OCI-LY3 (cell line): ENCODE data around the gene ZNF699.

Source experiments
- H2AFZ ChIP-seq: fragments of 200-600, 300-600 bp; shearing (Covaris generic); 2 replicates; pipeline ENCODE4 v1.6.0; 2014; ENCODE audit warnings: antibody characterized with exemption, low read depth, low read length
- H3K27ac ChIP-seq: fragments of 200-600, 300-600 bp; sonication (generic); 2 replicates; pipeline ENCODE4 v1.5.1; 2014; ENCODE audit warnings: mild to moderate bottlenecking, low read length, moderate library complexity, mixed read lengths
- H3K27me3 ChIP-seq: fragments of 200-600, 300-600 bp; sonication (generic); 2 replicates; pipeline ENCODE4 v1.6.1; 2014; ENCODE audit warnings: low read depth, low read length, mixed read lengths
- H3K36me3 ChIP-seq: fragments of 200-600, 300-600 bp; sonication (generic); replicated peaks from 2 replicates; pipeline ENCODE3; 2014; ENCODE audit warnings: low read depth, low read length, mixed read lengths
- H3K4me1 ChIP-seq: fragments of 300-600, 200-600 bp; sonication (generic); 2 replicates; pipeline ENCODE4 v1.6.1; 2014; ENCODE audit warnings: low read length, mixed read lengths
- H3K4me2 ChIP-seq: fragments of 200-600, 300-600 bp; sonication (generic); 2 replicates; pipeline ENCODE4 v1.6.1; 2014; ENCODE audit warnings: low read length, mixed read lengths
- H3K4me3 ChIP-seq: fragments of 300-600, 200-600 bp; sonication (generic); 2 replicates; pipeline ENCODE4 v1.5.1; 2014; ENCODE audit warnings: antibody characterized with exemption, mild to moderate bottlenecking, low read length, moderate library complexity
- H3K79me2 ChIP-seq: fragments of 300-600, 200-600 bp; shearing (Covaris generic); 2 replicates; pipeline ENCODE4 v1.6.1; 2014; ENCODE audit warnings: mild to moderate bottlenecking, low read length, mixed read lengths
- H3K9ac ChIP-seq: fragments of 300-600, 200-600 bp; shearing (Covaris generic); 2 replicates; pipeline ENCODE4 v1.6.0; 2014; ENCODE audit warnings: mild to moderate bottlenecking, low read length, moderate library complexity
- H3K9me3 ChIP-seq: fragments of 200-600, 300-600 bp; shearing (Covaris generic); 2 replicates; pipeline ENCODE4 v1.6.1; 2014; ENCODE audit warnings: low read length, mixed read lengths; ENCODE audit not compliant: insufficient read depth
- H4K20me1 ChIP-seq: fragments of 200-600, 300-600 bp; sonication (generic); 2 replicates; pipeline ENCODE4 v1.6.1; 2016; ENCODE audit warnings: low read length, mixed read lengths; ENCODE audit not compliant: insufficient read depth
- CTCF ChIP-seq: fragments of 200-600, 300-600 bp; sonication (generic); IDR thresholded peaks from 2 replicates; pipeline ENCODE4 v1.5.1; 2014; ENCODE audit warnings: antibody characterized with exemption, low read length, low read depth
- EZH2phosphoT487 ChIP-seq: fragments of 200-600 bp; shearing (Covaris generic); IDR thresholded peaks from 2 replicates; pipeline ENCODE4 v1.6.1; 2018; ENCODE audit warnings: antibody characterized with exemption, mixed run types, low read depth

The ZNF699 gene

DNA sequence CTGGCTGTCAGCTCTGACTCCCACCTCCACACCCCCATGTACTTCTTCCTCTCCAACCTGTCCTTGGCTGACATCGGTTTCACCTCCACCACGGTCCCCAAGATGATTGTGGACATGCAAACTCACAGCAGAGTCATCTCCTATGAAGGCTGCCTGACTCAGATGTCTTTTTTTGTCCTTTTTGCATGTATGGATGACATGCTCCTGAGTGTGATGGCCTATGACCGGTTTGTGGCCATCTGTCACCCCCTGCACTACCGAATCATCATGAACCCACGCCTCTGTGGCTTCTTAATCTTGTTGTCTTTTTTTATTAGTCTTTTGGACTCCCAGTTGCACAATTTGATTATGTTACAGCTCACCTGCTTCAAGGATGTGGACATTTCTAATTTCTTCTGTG, 58.4 kb downstream of the ZNF699 start:
- H3K9me3 ChIP-seq, result no peaks in the 10 kb centered on the region
- no peak overlapping the region for H3K4me3 ChIP-seq
- no peaks in the 10 kb centered on the region for H4K20me1 ChIP-seq

DNA sequence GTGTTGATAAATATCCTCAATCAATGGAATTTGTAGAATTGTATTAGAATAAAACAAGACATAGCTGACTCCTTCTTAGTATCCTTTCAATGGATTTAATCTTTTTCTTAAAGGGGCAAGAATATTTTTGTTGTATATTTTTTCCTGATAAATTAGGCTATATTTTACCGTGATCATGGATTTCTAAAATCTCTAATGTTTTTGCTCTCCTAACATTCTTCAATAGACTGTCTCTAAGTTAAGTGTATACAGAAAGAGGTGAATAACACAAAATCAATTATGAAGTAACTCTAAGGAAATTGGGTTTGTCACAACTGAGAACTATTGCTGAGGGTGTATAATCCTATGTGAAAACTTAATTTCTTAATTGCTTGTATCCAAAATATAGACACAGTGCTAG, 59.0 kb downstream of the ZNF699 start, which contains the start of gene OR7E24:
Gene OR7E24 (plus strand): TSS at position 301 of the 400 bp plus-strand sequence. CDS start 114 bp downstream, outside the sequence.
- Histone ChIP-seq H3K79me2 (no peaks in the 10 kb centered on the region), H2AFZ (no peak within 1 kb of the TSS), H3K27me3 (no peaks in the 10 kb centered on the region), H4K20me1 (no peaks in the 10 kb centered on the region), H3K4me3 (no peak within 1 kb of the TSS), H3K9ac (no peak within 1 kb of the TSS), H3K4me1 (no peaks in the 10 kb centered on the region), H3K4me2 (no peak within 1 kb of the TSS), H3K27ac (no peak within 1 kb of the TSS), H3K36me3 (no peaks in the 10 kb centered on the region), H3K9me3 (no peaks in the 10 kb centered on the region)
- no peak for TF ChIP-seq CTCF
- no peak for TF ChIP-seq EZH2phosphoT487

More for the DNA sequence above, 58.4 kb downstream of the ZNF699 start:
- no peak overlapping the region for H3K27ac ChIP-seq
- no peaks in the 10 kb centered on the region for H3K36me3 ChIP-seq
- no peaks in the 10 kb centered on the region for H3K79me2 ChIP-seq
- H2AFZ ChIP-seq, result no peak overlapping the region
- no peaks in the 10 kb centered on the region for H3K27me3 ChIP-seq
- no peak overlapping the region for H3K4me2 ChIP-seq
- H3K4me1 ChIP-seq, result no peaks in the 10 kb centered on the region
- H3K9ac ChIP-seq, result no peak overlapping the region
- TF ChIP-seq CTCF, result no peak
- TF ChIP-seq EZH2phosphoT487, result no peak
